HG02885 (cell line): Measurements from ENCODE around the gene PLB1.

Source experiments
- ATAC-seq: cut with Tn5 transposase; IDR thresholded peaks from one replicate; pipeline ENCODE4 v1.9.1; 2021; ENCODE audit warnings: mild to moderate bottlenecking; ENCODE audit not compliant: unreplicated experiment, poor library complexity

PLB1 gene

GRCh38 chr2:28636491-28636890 is 140.6 kb downstream of the PLB1 start:
- no peak for ATAC-seq

GRCh38 chr2:28637066-28638047 is 141.5 kb downstream of the PLB1 start:
- no peak for ATAC-seq

GRCh38 chr2:28638102-28638501 is 142.2 kb downstream of the PLB1 start:
- no peak for ATAC-seq

DNA sequence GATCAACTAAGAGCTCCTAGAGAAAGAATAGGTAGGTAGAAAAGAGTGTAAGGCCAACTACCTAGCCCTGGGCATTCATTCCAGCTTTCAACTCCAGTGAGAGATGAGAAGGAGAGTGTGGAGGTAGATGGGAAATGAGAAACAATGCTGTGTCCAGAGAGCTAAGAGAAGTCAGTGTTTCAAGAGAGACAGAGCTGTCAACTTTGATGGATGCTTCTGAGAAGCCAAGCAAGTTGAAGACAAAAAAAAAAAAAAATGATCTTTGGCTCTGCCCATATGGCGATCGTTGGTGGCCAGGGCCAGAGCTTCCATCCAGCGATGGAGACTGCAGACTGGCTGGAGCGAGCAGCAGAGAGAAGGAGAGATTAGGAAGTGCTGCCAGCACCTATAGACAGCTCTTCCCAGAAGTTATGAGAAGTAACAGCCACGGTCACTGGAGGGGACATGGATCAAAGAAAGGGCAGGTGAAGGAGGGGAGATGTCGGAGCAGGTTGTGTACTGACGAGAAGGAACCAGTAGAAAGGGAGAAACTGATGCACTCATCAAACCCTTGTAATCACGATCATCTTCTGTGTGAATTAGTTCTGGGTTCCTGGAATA is 143.3 kb downstream of the PLB1 start:
- ATAC-seq: no peak

DNA sequence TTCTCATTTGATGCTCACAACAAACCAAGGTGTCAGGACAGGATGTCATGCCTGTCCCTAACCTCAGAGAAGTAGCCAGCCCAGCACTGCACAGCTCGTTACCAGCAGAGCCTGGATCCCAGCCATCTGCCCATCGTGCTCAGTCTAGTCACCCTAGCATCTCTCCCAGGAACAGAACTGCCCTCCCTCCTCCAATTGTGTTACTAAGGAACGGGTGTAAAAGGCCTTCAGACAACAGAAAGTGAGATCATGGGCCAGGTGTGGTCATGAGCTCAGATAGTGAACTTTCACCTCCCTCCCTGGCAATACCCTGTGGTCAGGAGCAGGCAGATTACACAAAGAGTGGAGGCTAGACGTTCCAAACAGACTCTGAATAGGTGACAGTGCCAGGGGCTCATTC is 144.0 kb downstream of the PLB1 start:
- ATAC-seq: no peak

DNA sequence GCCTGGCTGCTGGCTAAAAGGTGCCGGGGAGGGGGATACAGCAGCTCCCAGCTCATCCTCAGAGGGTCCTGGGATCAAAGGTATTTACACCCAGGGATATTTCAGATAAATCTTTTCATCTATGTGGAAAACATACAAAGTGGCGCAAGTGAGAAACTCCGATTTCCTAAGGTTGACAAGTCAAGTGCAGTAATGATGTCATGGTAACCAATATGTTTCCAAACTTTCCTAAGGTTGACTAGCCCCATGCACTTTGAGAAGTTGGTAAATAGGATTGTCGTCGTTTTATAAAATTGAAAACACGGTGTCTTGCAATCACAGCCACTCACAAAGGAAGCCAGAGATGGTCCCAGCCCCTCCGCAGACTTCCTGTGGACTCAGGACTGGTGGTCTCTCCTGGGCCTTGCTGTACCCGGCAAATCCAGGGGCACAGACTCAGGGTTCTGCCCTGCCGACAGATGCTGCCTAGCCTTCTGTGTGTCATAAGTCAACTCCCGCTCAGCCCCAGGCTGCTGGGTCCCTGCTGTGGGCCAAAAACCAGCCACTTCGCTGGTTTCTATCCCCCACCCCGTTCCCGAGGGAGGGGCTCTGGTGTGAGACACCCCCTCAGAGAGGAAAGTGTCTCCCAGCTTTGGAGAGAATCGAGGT is 144.5 kb downstream of the PLB1 start:
- no peak for ATAC-seq

GRCh38 chr2:28640908-28641300 is 145.0 kb downstream of the PLB1 start:
- no peak for ATAC-seq

DNA sequence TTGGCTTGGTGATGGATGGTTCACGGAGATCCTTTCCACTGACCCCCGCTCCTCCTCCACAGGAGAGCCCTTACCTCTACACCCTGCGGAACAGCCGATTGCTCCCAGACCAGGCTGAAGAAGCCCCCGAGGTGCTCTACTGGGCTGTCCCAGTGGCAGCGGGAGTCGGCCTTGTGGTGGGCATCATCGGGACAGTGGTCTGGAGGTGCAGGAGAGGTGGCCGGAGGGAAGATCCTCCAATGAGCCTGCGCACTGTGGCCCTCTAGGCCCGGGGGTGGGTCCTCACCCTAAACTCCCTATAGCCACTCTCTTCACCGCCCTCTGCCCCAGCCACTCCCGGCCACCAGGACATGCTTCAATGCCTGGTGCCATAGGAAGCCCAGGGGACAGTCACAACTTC is 146.9 kb downstream of the PLB1 start:
- ATAC-seq: no peak

GRCh38 chr2:28643327-28643726 is 147.5 kb downstream of the PLB1 start:
- no peak for ATAC-seq

GRCh38 chr2:28643911-28644334 is 148.1 kb downstream of the PLB1 start:
- no peak for ATAC-seq

GRCh38 chr2:28644760-28645159 is 148.9 kb downstream of the PLB1 start:
- ATAC-seq: no peak

GRCh38 chr2:28645553-28645952 is 149.7 kb downstream of the PLB1 start:
- ATAC-seq: no peak

DNA sequence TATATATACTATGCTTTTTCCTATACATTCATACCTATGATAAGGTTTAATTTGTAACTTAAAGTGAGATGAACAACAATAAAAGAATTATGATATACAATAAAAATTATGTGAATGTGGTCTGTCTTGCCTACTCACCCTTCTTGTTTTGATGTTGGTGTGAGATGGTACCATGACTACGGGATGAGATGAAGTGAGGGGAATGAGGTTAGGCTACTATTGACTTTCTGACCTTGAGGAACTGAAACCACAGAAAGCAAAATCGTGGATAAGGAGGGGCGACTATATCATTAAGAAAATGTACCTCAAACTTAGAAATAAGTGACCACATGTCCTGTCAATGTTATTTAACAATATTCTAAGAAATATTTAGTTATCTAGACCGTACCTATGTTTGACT is 151.8 kb downstream of the PLB1 start:
- no peak for ATAC-seq

DNA sequence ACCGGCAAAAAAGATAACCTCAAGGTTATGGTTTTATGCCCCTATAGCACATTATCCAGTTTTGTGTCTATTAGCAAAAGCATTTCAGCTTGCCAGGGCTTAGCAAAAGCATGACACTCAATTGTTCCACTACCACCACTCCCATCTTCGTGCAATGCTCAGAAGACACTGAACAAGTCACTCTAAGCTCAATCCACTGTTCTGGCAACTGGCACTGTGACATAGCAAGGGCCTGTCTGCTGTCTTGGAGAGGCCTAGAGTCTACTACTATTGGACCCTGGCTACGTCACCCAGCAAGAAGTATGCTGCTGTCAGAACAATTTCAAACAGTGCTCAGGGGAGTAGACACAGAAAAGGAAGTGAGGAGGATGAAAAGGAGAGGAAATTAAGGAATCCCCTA is 152.3 kb downstream of the PLB1 start:
- ATAC-seq: no peak

DNA sequence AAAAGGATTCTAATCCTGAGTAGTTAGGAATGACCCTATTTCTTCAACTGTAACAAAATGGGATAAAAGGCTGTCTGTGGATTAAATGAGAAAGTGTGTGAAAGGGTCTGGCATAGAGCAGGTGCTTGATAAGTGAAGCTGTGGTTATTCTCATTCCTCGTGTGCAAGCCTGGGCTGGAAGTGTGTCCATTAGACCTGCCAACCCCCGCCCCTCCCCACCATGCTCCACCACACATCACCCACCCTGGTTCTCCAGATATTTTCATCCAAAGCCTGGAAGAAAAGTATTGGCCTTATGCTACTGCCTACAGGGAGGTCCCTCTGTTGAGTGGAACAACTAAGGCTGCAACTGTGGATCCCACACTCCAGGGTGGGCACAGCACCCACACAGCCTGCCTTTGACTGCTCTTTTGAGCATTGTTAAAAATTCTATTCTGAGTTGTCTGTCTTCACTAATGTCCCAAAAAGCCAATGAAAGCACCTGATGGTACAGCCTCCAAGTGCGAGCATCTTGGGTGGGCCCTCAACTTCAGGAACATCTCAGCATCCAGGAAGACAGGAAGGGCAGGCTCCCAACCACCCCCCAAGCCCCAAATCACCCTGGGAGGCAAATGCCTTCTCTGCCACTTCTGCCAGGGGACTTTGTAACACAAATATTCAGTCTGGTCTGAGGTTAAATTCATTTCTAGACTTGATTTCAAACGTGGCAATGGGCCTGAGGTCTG is 153.0 kb downstream of the PLB1 start:
- ATAC-seq: no peak

DNA sequence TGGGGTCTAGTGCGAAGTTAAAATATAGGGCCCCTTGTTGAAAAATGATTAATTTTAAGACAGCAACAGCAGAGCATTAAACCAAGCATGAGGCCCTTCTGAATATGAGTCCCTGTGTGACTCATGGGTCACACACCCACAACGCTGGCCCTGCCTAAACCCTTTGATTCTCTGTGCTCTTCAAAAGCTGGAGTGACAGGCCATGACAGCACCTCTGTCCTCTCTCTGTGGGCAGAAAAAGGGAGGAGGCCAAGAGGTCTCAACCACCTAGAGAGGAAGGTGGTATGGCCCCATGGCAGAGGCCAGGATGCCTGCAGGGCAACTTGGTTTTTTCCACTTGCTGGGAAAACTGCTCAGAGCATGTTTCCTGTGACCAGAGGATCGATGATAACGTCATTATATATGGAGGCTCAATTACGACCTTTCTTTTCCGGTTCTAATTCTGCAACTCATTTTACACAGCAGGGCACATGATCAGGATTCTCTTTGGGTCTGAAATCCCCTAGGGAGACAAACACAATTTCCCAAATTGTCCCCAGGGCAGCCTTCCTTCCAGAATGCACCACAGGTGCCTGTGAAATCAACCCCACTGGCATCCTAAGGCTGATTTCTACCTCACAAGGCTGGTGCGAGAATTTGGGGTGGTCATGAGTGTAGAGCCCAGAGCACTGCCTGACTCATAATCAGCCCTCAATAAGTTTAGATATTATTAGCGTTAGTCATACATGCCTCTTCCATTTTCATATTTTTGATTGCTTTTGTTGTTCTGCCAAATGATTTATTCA is 153.8 kb downstream of the PLB1 start:
- ATAC-seq: no peak

DNA sequence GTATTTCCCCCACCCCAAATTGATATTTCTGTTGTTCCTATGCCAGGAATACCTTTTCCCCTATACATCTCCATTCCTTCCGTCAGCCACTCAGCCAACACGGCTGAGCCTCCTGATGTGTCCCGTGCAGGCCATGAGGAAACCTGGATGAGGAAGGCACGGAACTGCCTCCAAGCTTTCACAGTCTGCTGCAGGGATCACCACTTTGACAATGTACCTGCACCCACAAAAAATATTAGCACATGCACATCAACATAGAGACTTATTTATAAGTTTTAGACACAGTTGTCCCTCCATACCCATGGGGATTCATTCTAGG is 154.4 kb downstream of the PLB1 start:
- ATAC-seq: no peak

- ATAC-seq: no peak
Observed at GRCh38 chr2:28652217-28652616, 156.4 kb downstream of the PLB1 start.

DNA sequence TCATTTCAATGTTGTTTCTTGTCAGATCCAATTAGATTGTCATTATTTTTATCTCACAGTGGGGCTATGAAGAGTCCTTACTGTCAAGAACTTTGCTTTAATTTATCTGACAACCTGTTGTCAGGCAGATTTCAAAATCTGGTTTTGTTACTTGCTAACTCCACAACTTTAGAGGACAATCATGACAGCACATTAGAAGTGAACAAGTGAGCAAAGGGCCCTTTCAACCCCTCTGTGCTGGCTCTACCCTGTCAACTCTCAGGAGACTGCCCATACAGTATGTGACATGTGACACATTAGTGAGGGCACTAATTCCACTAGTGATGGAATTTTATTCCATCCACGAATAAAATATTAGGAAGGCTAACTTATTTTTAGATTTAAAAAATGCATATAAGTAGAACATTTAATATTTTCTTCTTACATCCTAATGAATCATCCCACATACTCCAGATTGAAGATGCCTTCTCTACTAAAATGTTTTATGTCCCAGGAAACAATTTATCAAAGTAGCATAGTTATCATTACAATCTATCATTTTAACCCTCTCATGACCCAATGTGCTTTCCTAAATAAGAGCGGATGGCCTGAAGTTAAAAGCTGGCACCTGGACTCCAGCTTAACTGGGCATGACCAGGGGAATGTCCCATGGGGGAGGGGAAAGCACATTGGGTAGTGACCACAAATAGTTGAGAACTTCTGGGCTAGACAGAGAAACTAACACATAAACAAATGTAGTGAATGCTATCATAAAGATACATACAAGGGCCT is 158.2 kb downstream of the PLB1 start:
- ATAC-seq: no peak
